ENCODE results near the gene TK2.
A peak's percentile ranks its signal among the peaks of the same experiment; 100 is the strongest.

Gene TK2

DNA sequence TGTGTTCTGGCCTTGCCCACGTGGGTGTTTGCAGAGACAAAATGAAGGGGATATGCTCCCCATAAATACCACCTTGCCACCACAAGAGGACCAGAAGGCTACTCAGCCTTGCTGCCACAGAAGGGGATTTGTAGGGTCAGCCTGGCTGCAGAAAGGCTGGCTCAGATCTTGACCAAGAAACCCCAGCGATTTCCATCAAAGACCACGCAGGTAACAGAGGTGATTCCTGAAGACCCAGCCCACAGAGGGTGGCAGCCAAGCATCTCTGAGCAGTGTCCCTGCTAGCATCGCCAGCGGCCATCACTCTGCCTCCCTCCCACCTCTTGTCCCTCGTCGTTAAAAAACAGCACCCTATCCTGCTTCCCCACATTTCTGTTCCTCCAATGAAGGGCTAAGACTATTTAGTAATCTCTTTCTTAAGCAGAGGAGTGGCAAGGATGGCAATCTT, 68.0 kb downstream of the TK2 start:
- H3K4me3 ChIP-seq (ENCODE audit: control insufficient read depth, low read depth, low read length), result no peak overlapping the region
- no peak for DNase-seq (ENCODE audit: low read depth)
- TF ChIP-seq, protein P1, sequence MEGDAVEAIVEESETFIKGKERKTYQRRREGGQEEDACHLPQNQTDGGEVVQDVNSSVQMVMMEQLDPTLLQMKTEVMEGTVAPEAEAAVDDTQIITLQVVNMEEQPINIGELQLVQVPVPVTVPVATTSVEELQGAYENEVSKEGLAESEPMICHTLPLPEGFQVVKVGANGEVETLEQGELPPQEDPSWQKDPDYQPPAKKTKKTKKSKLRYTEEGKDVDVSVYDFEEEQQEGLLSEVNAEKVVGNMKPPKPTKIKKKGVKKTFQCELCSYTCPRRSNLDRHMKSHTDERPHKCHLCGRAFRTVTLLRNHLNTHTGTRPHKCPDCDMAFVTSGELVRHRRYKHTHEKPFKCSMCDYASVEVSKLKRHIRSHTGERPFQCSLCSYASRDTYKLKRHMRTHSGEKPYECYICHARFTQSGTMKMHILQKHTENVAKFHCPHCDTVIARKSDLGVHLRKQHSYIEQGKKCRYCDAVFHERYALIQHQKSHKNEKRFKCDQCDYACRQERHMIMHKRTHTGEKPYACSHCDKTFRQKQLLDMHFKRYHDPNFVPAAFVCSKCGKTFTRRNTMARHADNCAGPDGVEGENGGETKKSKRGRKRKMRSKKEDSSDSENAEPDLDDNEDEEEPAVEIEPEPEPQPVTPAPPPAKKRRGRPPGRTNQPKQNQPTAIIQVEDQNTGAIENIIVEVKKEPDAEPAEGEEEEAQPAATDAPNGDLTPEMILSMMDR (conservative IDR thresholded peaks at IDR 0.05; ENCODE audit: control insufficient read depth, insufficient read depth, low read depth, low read length), result no peak

DNA sequence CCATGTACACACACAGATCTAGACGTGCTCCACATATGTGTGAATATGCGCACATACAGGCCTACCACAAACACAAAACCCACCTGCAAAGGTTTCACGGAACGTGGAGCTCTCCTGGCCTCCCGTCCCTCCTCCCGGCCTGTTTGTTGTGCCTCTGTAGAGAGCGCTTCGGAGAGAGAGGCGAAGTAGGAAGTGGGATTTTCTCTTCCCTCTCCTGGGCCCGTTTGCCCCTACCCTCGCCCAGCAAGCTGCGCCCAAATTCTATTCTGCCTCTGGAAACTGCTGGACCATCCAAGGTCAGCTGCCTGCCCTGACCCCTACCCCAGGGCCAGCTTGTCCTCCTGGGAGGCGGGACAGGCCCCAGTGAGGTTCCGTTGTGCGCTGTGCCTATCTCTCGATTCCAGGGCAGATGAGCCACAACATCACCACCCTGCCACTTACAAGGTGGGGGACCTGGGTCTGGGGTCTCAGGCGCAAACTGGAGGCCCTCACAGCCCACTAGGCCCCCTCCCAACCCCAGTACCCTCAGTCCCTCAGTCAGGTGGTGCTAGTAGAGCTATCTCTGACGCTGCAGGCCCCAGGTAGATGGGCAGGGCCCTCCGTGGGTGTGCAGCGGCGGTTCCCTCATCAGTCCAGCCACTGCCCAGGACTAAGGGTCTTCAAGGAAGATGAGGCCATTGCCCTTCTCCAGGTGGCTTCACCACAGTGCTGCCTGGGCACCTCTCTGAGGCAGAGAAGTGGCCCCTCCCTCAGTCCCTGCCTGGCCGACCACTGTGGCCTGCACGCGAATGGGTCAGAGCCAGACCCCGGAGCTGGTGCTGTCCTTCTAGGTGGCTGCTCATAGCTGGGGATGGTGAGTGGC, 68.6 kb downstream of the TK2 start:
- no peak overlapping the region for H3K4me3 ChIP-seq (ENCODE audit: control insufficient read depth, low read depth, low read length)
- no peak for DNase-seq (ENCODE audit: low read depth)
- TF ChIP-seq, protein P1 (conservative IDR thresholded peaks at IDR 0.05; ENCODE audit: control insufficient read depth, insufficient read depth, low read depth, low read length), result no peak

DNA sequence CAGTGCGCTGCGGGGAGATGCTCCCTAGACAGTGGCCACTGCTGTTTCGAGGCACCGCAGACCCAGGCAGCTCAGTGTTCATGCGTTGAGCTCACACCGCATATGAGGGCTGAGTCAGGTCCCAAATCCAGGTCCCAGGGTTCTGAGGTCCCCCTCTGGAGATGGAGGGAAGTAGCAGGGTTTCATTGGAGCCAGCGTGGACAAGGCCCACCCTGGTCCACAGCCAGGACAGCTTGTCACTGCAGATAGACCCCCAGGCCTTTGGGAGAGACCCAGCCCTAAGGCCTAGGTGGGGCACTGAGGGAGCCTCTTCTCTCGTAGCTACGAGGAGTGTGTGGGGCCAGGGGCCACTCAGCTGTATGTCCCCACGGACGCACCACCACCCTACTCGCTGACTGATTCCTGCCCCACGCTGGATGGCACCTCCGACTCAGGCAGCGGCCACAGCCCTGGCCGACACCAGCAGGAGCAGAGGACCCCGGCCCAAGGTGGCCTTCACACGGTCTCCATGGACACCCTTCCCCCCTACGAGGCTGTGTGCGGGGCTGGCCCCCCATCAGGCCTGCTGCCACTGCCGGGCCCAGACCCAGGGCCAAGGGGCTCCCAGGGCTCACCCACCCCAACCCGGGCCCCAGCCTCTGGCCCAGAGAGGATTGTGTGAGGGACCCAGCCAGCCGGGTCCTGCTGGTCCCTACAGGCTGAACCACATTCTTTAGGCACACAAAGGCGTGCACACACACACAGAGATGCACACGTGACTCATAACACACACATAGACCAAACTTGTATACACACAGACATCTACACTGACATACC, 69.4 kb downstream of the TK2 start:
- TF ChIP-seq, protein P1 (conservative IDR thresholded peaks at IDR 0.05; ENCODE audit: control insufficient read depth, insufficient read depth, low read depth, low read length), result no peak
- no peak overlapping the region for H3K4me3 ChIP-seq (ENCODE audit: control insufficient read depth, low read depth, low read length)
- no peak for DNase-seq (ENCODE audit: low read depth)

DNA sequence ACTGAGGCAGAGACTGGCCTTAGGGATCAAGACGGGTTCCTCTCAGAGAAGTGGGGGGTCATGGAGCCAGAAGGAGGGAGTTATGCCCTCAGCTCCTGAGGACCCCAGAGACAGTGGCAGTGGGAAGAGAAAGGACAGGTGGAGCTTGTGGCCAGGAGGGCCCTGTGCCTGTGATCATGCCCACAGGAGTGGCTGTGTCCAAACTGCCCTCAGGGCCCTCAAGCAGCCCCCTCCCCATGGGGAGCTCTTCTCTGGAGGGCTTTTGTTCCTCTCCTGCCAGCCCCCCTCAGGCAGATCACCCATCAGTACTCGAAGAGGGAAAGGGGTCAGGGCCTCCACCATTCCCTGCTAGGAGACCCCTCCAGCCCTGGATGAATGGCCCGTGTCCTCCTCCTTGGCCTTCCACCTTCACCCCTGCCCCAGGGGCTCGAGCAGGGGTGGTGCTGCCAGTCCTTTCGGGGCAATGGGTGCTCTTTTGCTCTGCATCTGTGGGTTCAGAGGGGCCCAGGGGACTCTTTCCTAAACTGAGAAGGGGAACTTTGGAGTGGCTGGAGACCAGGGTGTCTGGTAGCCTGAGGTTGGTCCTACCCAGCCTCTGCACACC, 70.2 kb downstream of the TK2 start:
- TF ChIP-seq, protein P1 (conservative IDR thresholded peaks at IDR 0.05; ENCODE audit: control insufficient read depth, insufficient read depth, low read depth, low read length), result no peak
- no peak for DNase-seq (ENCODE audit: low read depth)
- H3K4me3 ChIP-seq (ENCODE audit: control insufficient read depth, low read depth, low read length), result no peak overlapping the region

DNA sequence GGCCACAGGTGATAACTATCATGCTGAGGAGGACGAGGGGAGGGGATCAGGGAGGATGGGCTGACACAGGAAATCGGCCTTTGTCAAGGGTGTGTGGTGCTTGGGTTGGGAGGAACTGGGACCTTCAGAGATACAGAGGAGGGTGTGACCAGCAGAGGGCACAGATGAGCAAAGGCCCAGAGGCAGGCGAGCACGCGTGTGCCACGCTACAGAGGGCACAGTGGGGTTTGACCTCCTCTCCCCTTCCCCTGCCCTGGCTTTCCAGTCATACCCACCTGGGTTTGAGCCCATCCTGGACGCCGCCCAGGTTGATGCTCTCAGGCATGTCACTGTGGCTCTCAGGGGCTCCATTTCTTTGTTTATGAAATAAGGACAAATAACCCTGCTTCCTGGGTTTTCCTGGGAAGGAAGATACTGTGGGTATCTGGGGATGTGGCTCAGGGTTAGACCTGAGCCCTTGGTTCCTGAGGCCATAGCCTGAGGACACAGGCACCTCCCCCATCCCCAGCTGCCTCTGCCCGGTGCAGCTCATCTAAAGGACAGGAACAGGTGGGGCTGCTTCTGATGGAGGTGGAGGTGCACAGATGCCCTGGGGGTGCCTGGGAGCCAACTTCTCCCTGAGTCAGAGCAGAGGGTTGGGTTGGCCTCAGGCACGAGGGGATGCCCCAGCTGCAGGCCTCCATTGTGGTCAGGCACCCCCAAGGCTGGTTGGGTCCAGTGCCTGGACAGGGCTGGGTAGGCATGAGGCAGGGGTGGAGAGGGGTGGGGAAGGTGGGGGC, 71.0 kb downstream of the TK2 start:
- TF ChIP-seq, protein P1 (conservative IDR thresholded peaks at IDR 0.05; ENCODE audit: control insufficient read depth, insufficient read depth, low read depth, low read length), result peak; percentile 84
- DNase-seq (ENCODE audit: low read depth), result peak; percentile 65
- no peak overlapping the region for H3K4me3 ChIP-seq (ENCODE audit: control insufficient read depth, low read depth, low read length)

DNA sequence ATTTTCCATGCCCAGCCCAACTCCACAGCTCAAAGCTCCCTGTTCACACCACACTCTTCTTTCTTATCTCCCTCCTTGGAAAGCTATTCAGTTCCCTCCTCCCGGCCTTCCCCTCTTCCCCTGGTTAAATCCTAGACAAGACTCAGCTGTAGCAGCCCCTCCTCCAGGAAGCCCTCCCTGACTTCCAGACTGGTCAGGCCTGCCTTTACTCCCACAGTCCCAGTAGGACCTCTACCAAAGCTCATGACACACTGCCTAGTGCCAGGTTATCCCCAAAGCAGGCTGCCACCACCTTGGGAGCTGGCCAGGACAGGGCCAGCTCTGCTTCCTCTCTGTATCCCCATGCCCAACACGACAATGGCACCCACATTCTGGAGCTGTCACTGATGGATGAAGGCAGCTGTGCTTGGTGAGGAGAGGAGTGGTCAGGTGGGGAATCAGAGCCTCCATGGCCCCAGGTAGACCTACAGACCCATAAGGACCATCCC, 72.8 kb downstream of the TK2 start:
- DNase-seq (ENCODE audit: low read depth), result no peak
- H3K4me3 ChIP-seq (ENCODE audit: control insufficient read depth, low read depth, low read length), result no peak overlapping the region
- TF ChIP-seq, protein P1 (conservative IDR thresholded peaks at IDR 0.05; ENCODE audit: control insufficient read depth, insufficient read depth, low read depth, low read length), result no peak

All from fibroblast of mammary gland (primary cell).